WTC11 (cell line): Measurements from ENCODE around the gene DUSP19. TPM values are rescaled to one million over a fixed set of nuclear protein-coding genes. Genes with fewer than 3 reads are reported as not detected.
A peak's percentile ranks its signal among the peaks of the same experiment; 100 is the strongest.

Source experiments
- ATAC-seq: fragments of 200-7000 bp; cut with Tn5 transposase; 2 replicates; pipeline ENCODE4 v1.10.0; 2021; ENCODE audit warnings: mild to moderate bottlenecking, moderate library complexity
- CTCF ChIA-PET: fragments of 300-600 bp; sonication (Branson Sonifier 250); formaldehyde crosslinking; loops from one replicate; lab custom pipeline; 2021; ENCODE audit warnings: antibody characterized with exemption; lab: Charles Lee
- POLR2A ChIA-PET: fragments of 350-600 bp; sonication (Branson Sonifier 250); formaldehyde crosslinking; loops from one replicate; lab custom pipeline; 2021; ENCODE audit warnings: antibody characterized with exemption; lab: Charles Lee
- DNase-seq: peaks from one replicate; pipeline ENCODE4 v3.0.0; 2021; ENCODE audit warnings: low spot score
- H3K27ac Mint-ChIP-seq: 2 replicates; pipeline ENCODE4 v1.8.0; 2021; ENCODE audit warnings: mixed read lengths
- H3K27me3 Mint-ChIP-seq: 2 replicates; pipeline ENCODE4 v1.8.0; 2021; ENCODE audit warnings: low read depth, mild to moderate bottlenecking, moderate library complexity, mixed read lengths
- H3K36me3 Mint-ChIP-seq: 2 replicates; pipeline ENCODE4 v1.8.0; 2021; ENCODE audit warnings: mixed read lengths
- H3K4me1 Mint-ChIP-seq: 2 replicates; pipeline ENCODE4 v1.8.0; 2022; ENCODE audit warnings: mixed read lengths
- H3K4me3 Mint-ChIP-seq: 2 replicates; pipeline ENCODE4 v1.8.0; 2021; ENCODE audit warnings: mild to moderate bottlenecking, moderate library complexity, mixed read lengths
- H3K9me3 Mint-ChIP-seq: 2 replicates; pipeline ENCODE4 v1.8.0; 2021; ENCODE audit warnings: mixed read lengths
- AR ChIP-seq: fragments of 250-450 bp; sonication (Bioruptor Pico); IDR thresholded peaks from 2 replicates; pipeline ENCODE4 v1.9.0; 2021; ENCODE audit warnings: mild to moderate bottlenecking
- ATF1 ChIP-seq: sonication (generic); formaldehyde crosslinking; IDR thresholded peaks from 2 replicates; pipeline ENCODE4 v1.8.1; 2023; ENCODE audit warnings: mild to moderate bottlenecking, moderate library complexity, missing genetic modification reagents
- ATF2 ChIP-seq: sonication (generic); formaldehyde crosslinking; IDR thresholded peaks from 2 replicates; pipeline ENCODE4 v1.8.1; 2022; ENCODE audit warnings: low read depth, missing genetic modification reagents, borderline replicate concordance
- E2F4 ChIP-seq: sonication (generic); formaldehyde crosslinking; IDR thresholded peaks from 2 replicates; pipeline ENCODE4 v1.8.1; 2022; ENCODE audit warnings: low read depth, mild to moderate bottlenecking, moderate library complexity, missing genetic modification reagents, borderline replicate concordance
- ESRRA ChIP-seq: sonication (generic); formaldehyde crosslinking; IDR thresholded peaks from 2 replicates; pipeline ENCODE4 v1.8.1; 2022; ENCODE audit warnings: mild to moderate bottlenecking, missing genetic modification reagents, borderline replicate concordance
- FOXP4 ChIP-seq: sonication (generic); formaldehyde crosslinking; IDR thresholded peaks from 2 replicates; pipeline ENCODE4 v1.8.0; 2022; ENCODE audit warnings: mild to moderate bottlenecking, missing genetic modification reagents
- HMGXB4 ChIP-seq: sonication (generic); formaldehyde crosslinking; IDR thresholded peaks from 2 replicates; pipeline ENCODE4 v1.8.1; 2023; ENCODE audit warnings: mild to moderate bottlenecking, moderate library complexity, missing genetic modification reagents
- MLX ChIP-seq: sonication (generic); formaldehyde crosslinking; IDR thresholded peaks from 2 replicates; pipeline ENCODE4 v1.8.1; 2023; ENCODE audit warnings: mild to moderate bottlenecking, missing genetic modification reagents, moderate library complexity
- NFYB ChIP-seq: sonication (generic); formaldehyde crosslinking; conservative IDR thresholded peaks from 2 replicates; pipeline ENCODE4 v1.8.0; 2022; ENCODE audit warnings: low read depth, missing genetic modification reagents
- NR1H2 ChIP-seq: sonication (generic); formaldehyde crosslinking; IDR thresholded peaks from 2 replicates; pipeline ENCODE4 v1.9.0; 2021; ENCODE audit warnings: mild to moderate bottlenecking, moderate library complexity, missing genetic modification reagents
- PREB ChIP-seq: sonication (generic); formaldehyde crosslinking; IDR thresholded peaks from 2 replicates; pipeline ENCODE4 v1.8.1; 2022; ENCODE audit warnings: mild to moderate bottlenecking, missing genetic modification reagents, moderate library complexity, borderline replicate concordance
- RELA ChIP-seq: sonication (generic); formaldehyde crosslinking; IDR thresholded peaks from 2 replicates; pipeline ENCODE4 v1.8.1; 2022; ENCODE audit warnings: missing genetic modification reagents, mild to moderate bottlenecking, borderline replicate concordance
- SMAD3 ChIP-seq: sonication (generic); formaldehyde crosslinking; IDR thresholded peaks from 2 replicates; pipeline ENCODE4 v1.8.0; 2022; ENCODE audit warnings: missing genetic modification reagents, mild to moderate bottlenecking, borderline replicate concordance
- SMAD4 ChIP-seq: sonication (generic); formaldehyde crosslinking; IDR thresholded peaks from 2 replicates; pipeline ENCODE4 v1.8.0; 2022; ENCODE audit warnings: mild to moderate bottlenecking, missing genetic modification reagents
- TEAD1 ChIP-seq: sonication (generic); formaldehyde crosslinking; IDR thresholded peaks from 2 replicates; pipeline ENCODE4 v1.8.0; 2022; ENCODE audit warnings: mild to moderate bottlenecking, missing genetic modification reagents
- ZNF263 ChIP-seq: sonication (generic); formaldehyde crosslinking; IDR thresholded peaks from 2 replicates; pipeline ENCODE4 v1.8.1; 2022; ENCODE audit warnings: low read depth, mild to moderate bottlenecking, moderate library complexity, missing genetic modification reagents
- ZNF281 ChIP-seq: sonication (generic); formaldehyde crosslinking; IDR thresholded peaks from 2 replicates; pipeline ENCODE4 v1.8.0; 2023; ENCODE audit warnings: mild to moderate bottlenecking, missing genetic modification reagents
- ZNF416 ChIP-seq: fragments of 250-450 bp; sonication (Bioruptor Pico); IDR thresholded peaks from 2 replicates; pipeline ENCODE4 v1.9.0; 2021; ENCODE audit warnings: mild to moderate bottlenecking, inconsistent platforms
- ZNF423 ChIP-seq: fragments of 250-450 bp; sonication (Bioruptor Pico); IDR thresholded peaks from 2 replicates; pipeline ENCODE4 v2.1.2; 2022; ENCODE audit warnings: mild to moderate bottlenecking, moderate library complexity
- total RNA-seq: library from RNA; stranded (reverse); gene quantifications from 3 replicates; pipeline ENCODE4 v1.2.3, GENCODE V29; 2021

DUSP19 gene
- total RNA-seq, 1 experiment from 2014 or later: 3.9 TPM

GRCh38 chr2:183037553-183038340 lies 40.8 kb upstream of the DUSP19 start:
- Mint-ChIP-seq H3K4me3 (peak overlapping the region; percentile 91), H3K4me1 (peaks cover 51% of the 10 kb centered on the region), H3K27ac (peak overlapping the region; percentile 92), H3K9me3 (no peaks in the 10 kb centered on the region), H3K36me3 (no peaks in the 10 kb centered on the region), H3K27me3 (no peaks in the 10 kb centered on the region)
- DNase-seq (peak; percentile 51), ATAC-seq (peak; percentile 35)
- TF ChIP-seq MLX (CRISPR knock-in tag) (peak; percentile 59; the same call in 1 of the 2 replicates), NFYB (CRISPR knock-in tag) (no peak), ZNF423 (CRISPR knock-in tag) (no peak), TEAD1 (no peak), SMAD3 (CRISPR knock-in tag) (no peak), ZNF281 (CRISPR knock-in tag) (peak; percentile 17; the same call in 1 of the 2 replicates), ATF1 (CRISPR knock-in tag) (peak; percentile 77; the same call in 1 of the 2 replicates), AR (CRISPR knock-in tag) (no peak), ESRRA (CRISPR knock-in tag) (no peak), NR1H2 (CRISPR knock-in tag) (no peak), FOXP4 (CRISPR knock-in tag) (peak; percentile 20; the same call in 1 of the 2 replicates), ZNF416 (CRISPR knock-in tag) (no peak), PREB (CRISPR knock-in tag) (no peak), ZNF263 (CRISPR knock-in tag) (0 out of 2 replicates have a peak, but pooled peaks have one; percentile 26), RELA (CRISPR knock-in tag) (no peak), E2F4 (CRISPR knock-in tag) (0 out of 2 replicates have a peak, but pooled peaks have one; percentile 22), HMGXB4 (CRISPR knock-in tag) (peak; percentile 79; the same call in 1 of the 2 replicates), ATF2 (CRISPR knock-in tag) (no peak), SMAD4 (CRISPR knock-in tag) (no peak)
- POLR2A ChIA-PET: interaction anchor here (0.6 kb wide), 2 partner anchors 41 to 87 kb away, joined by 3 read pairs; no protein-coding TSS in a partner anchor
- CTCF ChIA-PET: interaction anchor here (1.0 to 1.4 kb wide), 2 partner anchors 33 to 41 kb away, joined by 4 to 6 read pairs; partner anchors contain the start of gene DUSP19
